Limb (tissue), 2 donors: ENCODE data around the gene CHST13.

Experiments
- DNase-seq, 2 donors: peaks; one replicate each; pipeline ENCODE4 v3.0.0-alpha.2; 2016; ENCODE audit errors: extremely low spot score in 2 of 2

The CHST13 gene

DNA sequence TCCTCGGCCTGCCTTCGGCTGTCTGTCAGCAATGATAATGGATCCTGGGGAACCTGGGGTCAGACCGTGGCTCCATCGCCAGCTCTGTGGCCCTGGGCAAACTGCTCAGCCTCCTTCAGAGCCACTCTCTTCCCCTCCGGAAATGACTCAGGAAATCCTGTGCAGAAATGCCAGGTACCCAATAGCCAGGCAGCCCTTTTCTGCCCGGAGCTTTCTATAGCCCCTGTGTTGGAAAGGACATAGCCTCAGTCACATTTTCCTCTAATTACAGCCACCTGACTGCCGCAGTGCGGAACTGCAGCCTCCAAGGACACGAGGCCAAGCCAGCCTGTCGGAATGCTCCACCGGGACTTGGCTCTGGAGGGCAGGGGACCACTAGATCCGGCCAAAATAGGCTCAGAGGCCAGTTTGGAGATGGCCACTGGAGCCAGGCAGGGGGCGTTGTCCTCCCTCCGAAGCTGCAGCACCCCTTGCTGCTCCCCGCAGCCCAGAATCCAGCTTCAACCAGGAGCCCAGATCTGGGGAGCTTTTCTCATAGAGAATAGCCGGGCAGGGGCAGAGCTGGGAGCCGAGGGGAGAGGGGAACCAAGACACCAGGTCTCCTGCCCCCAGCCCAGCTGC is 36.7 kb upstream of the CHST13 start:
- DNase-seq = peak in 1 of 2 donors; percentile 47

DNA sequence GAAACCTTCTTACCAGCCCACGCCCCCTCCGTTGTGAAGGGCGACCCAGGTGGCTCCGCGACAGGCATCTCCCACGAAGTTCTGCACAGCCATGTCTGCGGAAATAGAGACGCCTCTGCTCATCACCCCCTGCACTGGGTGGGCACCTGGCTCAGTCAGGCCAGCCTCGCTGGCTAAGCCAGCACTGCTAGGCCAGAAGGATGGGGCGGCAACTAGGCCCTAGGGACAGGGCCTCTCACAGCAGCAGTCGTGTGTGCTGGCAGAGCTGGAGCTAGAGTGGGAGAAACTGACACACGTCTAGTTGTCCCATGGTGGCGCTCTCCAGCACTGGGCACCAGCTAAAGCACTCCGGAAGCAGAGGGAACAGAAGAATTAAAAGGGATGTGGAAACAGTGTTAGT is 35.8 kb upstream of the CHST13 start:
- no peak for DNase-seq

DNA sequence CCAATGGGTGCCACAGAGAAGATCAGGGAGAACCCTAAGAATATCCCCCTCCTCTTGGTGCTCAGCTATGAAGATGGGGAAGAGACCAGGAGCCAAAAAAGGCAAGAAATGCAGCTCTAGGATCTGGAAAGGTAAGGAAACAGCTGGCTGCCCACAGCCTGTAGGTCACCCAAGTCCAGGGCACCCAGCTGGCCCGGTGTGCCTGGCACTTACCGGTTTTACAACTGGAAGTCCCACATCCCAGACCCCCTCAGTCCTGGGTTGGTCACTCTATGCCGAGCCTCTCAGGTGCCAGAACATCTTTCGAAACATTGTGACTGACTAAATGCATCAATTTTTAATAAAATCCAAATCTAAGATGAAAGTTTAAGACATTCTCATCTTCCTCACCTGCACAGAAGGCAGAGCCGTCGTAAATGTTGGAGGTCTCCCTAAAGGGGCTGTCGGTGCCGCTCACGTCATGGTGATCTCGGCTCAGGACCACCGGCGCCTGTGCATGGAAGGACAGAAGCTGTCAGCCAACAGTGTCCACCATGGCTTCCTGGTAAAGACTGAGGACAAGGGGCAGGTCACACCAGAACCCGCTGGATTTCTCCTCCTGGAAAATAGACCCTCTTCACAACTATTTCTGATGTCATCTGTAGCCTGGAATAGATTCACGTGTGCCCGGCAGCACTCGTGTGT is 34.9 kb upstream of the CHST13 start:
- DNase-seq = no peak

DNA sequence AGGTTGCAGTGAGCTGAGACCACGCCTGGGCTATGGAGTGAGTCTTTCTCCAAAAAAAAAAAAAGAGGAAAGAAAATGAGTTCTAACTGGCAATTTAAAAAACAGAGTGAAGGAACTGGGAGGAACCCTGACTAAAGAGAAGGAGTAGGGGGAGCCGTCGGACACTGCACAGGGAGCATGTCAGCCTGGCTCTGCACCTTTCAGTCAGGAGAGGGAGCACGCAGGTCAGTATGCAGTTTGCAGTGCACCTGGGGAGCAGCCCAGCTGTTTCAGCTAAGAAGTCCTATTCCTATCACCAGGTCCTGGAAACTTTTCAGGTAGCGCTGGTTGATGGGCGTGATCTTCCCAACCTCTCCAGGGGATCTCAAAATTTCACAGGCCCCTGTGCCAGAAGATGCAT is 33.3 kb upstream of the CHST13 start:
- no peak for DNase-seq

DNA sequence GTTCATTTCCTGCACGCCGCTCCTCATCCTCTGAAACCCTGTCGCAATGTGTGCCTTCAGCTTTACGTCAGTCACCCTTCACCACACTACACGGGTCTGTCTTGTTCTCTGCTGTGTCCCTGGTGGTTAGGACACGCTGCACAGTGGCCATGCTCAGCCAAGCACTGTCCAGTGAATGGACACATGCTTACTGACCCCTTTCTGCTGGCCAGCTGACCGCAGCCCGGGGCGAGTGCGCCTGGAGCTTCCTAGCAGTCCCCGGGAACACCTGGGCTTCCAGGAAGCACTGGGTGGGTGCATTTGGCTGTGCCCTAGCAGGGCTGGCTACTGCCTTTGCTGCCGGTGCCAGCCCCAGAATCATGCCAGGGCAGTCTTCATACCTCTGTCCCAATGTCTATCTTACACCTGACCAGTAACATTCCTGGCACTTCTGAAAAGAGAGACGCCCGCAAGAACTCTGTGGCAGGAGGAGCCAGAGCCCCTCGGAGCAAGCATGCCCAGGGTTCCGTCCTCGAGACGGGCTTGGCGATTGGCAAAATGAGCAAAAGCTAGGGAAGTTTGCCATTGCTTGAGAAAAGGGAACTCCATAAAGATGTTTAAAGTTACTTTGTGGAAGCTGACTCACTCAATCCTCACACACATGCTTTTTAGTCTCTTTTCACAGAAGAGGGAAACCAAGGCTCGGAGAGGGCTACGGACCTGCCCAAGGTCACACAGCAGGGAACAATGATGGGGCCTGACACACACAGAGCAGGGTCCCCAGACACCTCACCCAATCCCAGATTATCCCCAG is 32.5 kb upstream of the CHST13 start:
- DNase-seq = no peak

DNA sequence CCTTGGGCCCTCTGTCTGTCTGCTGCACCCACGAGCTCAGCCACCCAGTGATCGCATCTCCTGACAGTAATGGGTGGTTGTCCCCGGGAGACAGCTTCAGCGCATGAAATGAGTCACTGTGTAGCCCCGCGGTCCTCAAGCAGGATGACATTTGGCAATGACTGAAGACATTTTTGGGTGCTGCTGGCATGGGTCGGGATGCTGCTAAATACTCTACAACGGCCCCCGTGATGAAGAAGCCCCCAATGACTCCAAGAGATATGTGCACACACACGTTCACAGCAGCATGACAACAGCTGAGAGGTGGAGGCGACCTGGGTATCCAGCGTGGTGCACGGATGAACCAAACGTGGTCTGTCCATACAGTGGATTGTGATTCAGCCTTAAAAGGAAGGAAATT is 30.9 kb upstream of the CHST13 start:
- DNase-seq = no peak

DNA sequence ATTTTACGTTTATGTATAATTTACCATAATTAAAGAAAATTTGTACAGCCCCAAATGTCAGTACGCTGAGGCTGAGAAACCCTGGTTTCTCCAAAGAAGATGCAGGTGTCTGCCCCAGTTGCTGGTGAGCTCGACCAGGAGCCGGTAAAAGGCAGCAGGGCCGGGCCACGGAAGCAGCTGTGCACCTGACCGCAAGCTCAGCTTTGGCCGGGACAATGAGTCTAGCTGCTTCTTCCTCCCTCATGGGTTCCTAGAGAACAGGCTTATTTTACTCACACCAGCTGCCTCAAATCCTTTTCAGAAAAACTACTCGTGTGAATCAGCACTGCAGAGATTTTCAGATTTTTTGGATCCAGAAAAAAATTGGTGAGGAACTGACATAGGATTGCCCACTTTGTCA is 30.2 kb upstream of the CHST13 start:
- DNase-seq = no peak

DNA sequence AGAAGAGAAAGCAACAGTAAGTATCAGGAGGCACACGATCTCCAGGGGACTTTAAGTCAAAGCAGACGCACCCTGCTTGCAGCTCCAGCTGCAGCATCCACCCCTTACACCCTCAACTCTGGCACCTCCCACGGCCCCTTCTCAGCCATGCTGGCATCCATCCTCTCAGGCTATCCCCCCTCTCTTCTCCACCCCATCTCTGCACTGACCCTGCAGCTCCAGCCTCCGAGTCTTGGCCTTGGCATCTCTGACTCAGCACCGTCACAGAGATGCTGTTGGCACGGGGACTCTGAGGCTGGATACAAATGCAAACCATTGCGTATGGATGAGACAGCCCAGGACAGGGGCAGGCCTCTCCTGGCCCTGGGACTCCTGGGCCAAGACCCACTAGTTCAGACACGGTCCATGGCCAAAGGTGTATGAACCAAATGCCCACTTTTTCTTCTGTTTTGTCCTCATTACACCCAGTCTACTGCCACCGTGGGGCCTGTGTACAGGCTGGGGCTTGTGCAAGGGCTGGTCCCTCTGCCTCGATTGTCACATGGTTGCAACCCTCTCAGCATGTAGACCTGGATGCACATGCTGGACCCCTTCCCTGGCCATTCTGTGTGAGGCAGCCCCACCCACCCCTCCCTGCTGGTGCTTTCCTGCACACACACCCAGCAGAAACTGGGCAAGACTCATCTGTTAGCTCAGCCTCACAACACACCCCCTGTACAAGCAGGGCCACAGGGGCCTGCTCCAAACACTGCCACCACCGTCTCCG is 29.6 kb upstream of the CHST13 start:
- DNase-seq = no peak

DNA sequence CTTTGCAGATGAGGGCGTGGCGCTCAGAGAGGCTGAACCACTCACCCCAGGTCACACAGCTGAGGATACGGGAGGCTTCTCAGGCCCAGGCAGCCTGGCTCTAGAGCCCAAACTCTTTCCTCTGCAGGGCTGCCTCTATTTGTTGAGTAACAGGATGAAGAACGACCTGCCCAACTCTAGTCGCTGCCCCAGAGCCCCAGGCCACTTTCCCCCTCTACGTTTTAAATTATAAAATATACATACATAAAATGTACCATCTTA is 29.1 kb upstream of the CHST13 start:
- no peak for DNase-seq

DNA sequence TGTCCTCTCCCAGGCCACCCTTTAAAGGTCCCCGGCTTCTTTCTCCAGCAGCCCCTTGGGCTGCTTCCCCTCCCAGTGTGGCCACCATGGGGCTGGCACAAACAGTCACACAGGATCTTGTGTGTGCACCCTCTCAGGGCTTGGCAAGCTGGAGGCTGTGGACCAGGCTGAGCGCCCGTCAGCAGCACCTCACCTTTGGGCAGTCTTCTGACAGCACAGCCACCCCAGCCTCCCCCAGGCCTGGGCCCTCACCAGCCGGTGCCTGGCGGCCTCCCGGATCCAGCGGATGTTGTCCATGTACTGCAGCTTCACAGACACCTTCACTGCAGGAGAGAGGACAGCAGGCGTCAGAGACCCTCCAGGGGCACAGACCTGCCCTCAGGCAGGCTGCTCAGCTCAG is 28.2 kb upstream of the CHST13 start:
- DNase-seq = no peak

DNA sequence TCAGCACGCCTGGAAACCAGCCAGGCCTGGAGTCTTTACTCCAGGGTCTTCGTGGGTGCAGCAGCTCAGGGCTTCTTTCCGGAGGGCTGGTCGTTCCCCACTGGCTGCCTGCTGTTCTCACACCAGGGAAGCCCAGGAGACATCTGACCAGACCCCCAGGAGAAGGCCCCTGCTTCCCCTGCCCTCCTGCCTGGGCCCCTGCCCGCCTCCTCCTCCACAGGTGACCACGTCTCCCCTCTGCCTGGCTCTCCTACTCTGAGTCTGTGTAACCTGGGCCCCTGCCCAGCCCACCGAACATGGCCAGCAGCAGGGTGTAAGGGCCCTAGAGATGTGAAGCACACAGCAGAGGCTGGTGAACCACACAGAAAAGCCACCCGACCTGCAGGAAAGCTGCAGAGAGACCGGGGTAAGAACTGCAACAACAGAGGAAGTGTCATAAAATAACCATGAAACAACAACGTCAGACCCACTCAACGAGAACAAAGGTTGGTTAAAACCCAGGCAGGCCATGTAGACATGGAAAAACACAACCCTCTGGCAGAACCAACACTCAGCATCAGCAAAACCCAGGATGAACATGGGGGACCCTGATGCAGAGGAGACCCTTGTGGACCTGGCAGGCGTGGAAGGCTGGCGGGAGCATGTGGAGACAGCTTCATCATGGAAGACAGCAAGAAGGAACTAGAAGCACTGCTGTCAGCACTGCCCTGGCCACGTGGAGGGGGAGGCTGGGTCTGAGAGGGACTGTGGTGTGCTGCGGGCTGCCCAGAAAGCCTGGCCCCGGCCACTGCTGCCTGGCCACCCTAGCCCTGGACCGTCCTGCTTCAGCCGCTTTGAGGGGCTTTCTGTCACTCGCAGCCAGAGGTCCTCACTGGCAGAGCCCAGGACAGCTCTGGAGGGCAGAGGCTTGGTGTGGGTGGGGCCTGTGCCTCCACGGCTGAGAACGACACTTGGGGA is 26.8 kb upstream of the CHST13 start:
- no peak for DNase-seq

DNA sequence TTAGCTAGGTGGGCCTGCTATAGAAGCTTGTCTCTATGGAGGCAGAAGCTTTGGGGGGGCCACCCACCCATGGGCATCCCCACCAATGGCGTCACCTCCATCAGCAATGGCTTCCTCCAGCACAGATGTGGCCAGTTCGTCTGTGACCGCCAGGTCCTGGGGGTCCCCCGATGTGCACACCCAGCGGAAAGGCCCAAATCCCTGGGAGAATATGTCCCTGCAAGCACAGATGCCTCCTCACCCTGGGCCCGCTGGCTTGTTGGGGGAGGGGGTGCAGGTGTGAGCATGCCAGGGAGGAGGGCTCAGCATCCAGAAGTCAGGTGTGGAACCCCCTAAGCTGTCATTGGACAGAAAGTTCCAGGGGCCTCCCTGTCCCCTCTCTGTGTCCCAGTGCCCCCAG is 26.0 kb upstream of the CHST13 start:
- DNase-seq = no peak

DNA sequence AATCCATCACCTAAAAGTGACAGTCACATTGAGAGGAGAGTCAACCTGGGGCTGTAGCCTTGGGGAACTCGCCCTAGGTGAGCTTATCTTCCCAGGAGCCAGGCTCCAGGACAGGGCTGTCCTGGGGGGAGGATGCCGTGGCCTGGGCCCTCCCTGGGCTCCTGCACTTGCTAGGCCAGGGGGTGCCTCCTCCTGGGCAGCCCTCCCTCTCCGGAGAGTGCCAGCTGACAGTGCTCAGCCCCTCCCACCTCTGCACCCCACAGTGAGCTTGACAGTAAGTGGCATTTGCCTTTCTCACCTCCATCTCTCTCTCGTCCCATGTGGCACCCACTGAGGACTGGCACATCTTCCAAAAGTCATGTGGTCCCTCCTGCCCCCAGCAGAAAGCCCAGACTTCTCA is 25.5 kb upstream of the CHST13 start:
- DNase-seq = no peak

DNA sequence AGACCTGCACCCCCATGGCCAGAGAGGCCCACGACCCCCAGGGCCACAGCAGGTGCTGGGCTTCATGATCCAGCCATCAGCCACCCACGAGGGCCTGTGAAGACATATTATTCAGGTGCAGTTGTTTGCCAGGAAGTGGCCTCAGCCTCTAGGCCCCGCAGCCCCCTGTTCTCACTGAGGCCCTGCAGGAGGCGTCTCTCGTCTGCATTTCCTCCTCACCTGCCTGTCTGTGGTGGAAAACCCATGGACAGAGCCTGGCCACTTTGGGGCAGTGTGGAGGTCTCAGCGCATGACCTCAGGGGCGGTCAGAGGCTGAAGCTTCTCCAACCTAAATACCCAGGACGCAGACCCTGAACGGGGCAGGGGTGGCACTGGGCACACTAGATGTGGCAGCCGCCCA is 25.0 kb upstream of the CHST13 start:
- no peak for DNase-seq

DNA sequence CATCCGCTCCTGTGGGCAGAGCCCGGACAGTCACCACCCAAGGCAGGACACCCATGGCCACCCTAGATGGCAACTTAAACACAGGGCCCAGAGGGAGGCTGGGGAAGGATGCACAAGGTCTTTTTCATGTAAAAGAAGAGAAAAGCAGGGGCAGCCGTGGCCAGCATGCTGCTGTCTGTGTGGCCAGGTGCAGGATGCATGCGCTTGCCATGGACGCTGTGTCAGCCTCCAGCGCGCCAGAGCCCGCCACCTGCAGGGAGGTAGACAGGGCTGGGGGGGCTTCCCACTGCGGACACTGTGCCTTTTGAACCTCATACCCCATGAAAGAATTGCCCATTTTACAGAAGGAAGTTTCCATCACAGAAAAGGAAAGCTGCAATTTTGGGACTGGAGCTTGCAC is 24.6 kb upstream of the CHST13 start:
- DNase-seq = no peak

DNA sequence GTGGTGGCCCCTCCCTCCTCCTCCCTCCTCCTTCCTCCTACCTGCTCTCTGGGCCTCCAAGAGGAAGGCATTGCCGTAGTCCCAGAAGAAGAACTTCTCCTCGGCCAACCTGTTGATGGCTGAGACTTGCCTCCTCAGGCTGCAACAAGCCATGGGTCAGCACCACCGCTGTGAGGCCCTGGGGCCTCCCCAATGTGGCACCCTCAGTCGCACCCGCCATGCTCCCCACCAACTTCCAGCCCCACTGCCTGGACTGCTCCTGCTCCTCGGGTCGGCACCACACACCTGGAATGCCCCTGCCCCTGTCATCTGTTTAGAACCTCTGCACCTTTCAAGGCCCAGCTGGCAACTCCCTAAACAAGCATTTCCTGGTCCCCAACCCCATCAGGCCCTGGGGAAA is 23.9 kb upstream of the CHST13 start:
- DNase-seq = no peak

DNA sequence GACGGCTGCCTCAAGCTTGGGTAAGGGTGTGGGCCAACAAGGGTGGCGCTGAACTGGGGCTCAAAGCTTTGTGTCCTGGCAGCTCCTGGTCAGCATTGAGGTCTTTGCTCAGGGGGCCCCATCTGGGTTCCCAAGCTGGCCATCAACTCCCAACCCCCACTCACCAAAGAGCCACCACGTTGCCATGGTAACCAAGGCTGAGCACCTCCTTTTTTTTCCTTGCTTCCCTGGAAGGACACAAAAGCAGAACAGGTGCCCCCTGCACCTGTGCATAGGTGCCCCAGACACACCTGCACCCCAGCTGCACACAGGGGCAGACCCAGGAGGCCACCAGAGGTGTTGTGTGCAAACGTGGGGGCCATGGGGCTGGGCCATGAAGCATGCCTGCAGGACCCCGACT is 22.9 kb upstream of the CHST13 start:
- DNase-seq = no peak

DNA sequence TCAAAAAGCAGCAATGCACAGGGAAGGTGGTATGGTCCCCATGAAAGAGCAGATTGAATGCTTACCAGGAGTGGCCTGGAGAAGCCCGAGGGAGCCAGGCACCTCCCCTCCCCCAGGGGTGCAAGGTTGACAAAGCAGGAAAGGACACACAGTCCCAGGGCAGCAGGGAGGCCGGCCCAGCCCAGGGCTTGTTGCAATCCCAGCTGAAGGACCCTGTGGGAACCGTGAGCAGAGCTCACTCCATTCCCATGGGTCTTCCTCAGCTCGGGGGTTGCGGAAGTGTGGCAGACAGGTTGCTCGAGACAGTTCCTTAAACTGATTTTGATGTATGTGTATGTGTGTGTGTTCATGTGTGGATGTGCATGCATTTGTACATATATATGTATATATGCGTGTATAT is 22.2 kb upstream of the CHST13 start:
- DNase-seq = no peak

DNA sequence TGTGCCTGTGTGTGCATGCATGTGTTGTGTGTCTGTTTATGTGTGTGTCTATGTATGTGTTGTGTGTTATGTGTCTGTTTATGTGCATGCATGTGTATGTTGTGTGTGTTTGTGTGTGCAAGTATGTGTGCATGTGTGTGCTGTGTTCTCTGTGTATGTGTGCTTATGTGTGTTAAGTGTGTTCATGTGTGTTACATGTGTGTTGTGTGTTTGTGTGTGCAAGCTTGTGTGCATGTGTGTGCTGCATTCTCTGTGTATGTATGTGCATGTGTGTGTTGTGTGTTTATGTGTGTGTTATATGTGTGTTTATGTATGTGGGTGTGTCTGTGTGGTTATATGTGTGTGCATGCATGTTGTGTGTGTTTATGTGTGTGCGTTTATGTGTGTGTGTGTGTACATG is 21.3 kb upstream of the CHST13 start:
- no peak for DNase-seq

DNA sequence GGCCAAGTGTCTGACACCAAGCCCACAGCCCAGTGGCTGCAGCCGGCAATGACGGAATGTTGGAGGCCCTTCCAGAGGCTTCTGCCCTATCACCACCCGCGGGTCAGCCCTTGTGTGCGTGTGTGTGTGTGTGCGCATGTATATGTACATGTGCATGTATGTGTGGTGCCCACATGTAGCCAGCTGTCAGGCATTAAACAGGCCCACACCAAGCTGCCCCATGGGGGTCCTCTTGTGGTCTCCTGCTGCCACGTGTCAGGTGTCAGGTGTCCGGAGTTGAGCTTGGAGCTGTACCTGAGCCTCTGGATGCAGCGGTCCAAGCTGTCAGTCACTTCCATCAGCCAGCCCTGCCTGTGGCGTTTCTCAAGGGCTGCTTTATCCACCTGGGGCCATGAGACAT is 20.3 kb upstream of the CHST13 start:
- no peak for DNase-seq

DNA sequence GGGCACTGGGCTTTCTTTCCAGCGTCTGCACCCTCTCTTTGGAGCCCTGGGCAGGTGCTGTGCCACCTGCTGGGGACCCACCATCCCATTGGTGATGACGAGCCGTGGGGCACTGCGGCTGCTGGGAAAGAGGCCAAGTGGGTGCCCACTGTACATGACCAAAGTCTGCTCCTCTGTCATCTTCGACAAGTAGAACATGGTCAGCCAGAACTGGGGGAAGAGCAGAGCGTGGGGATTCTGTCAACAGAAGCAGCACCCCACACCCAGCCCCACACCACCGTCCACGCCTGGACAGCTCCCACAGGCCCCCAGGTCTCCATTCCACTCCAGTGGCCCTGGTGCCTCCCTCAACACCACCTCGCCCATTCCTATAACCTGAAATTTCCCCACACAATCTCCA is 16.1 kb upstream of the CHST13 start:
- no peak for DNase-seq
